ENCODE measurements around the gene EVI5. TPM values are rescaled to one million over a fixed set of nuclear protein-coding genes. Genes with fewer than 3 reads are reported as not detected.
"Not testable (repeated sequence)": the region's sequence is repeated elsewhere in the genome, so short reads cannot be mapped to it uniquely, and the experiment has no call there.

Gene EVI5
- polyA plus RNA-seq, 1 donor from 2014 or later = 8.5 TPM

- Histone ChIP-seq H4K20me1 (ENCODE audit: insufficient read depth) (no peaks in the 10 kb centered on the region), H3K4me3 (ENCODE audit: low read length) (no peak overlapping the region), H3F3A (ENCODE audit: insufficient read depth, low read length, poor library complexity, severe bottlenecking) (no peaks in the 10 kb centered on the region), H3K4me2 (ENCODE audit: low read length) (no peak overlapping the region), H3K9me3 (ENCODE audit: low read length) (no peaks in the 10 kb centered on the region), H3K79me2 (replicated peaks; ENCODE audit: insufficient read depth, low read length) (no peaks in the 10 kb centered on the region), H2AFZ (ENCODE audit: low read depth, low read length) (no peak overlapping the region), H3K9ac (ENCODE audit: low read length) (no peak overlapping the region), H3K27ac (ENCODE audit: low read length) (no peak overlapping the region), H3K9me2 (ENCODE audit: insufficient read depth, low read length) (no peaks in the 10 kb centered on the region), H3K27me3 (ENCODE audit: insufficient read depth, low read depth, low read length) (no peaks in the 10 kb centered on the region), H3K36me3 (ENCODE audit: insufficient read depth, low read length) (no peaks in the 10 kb centered on the region)
- no peak for TF ChIP-seq EP300 (conservative IDR thresholded peaks at IDR 0.05; ENCODE audit: poor library complexity, severe bottlenecking)
- TF ChIP-seq RAD21 (conservative IDR thresholded peaks at IDR 0.05) = no peak
- no peak for TF ChIP-seq MXI1 (conservative IDR thresholded peaks at IDR 0.05; ENCODE audit: poor library complexity, severe bottlenecking)
- no peak for TF ChIP-seq POLR2AphosphoS5 (IDR thresholded peaks at IDR 0.05)
- TF ChIP-seq EZH2 (IDR thresholded peaks at IDR 0.05; ENCODE audit: borderline replicate concordance, insufficient read depth, low read length, poor library complexity, severe bottlenecking) = no peak
- TF ChIP-seq, protein P1, sequence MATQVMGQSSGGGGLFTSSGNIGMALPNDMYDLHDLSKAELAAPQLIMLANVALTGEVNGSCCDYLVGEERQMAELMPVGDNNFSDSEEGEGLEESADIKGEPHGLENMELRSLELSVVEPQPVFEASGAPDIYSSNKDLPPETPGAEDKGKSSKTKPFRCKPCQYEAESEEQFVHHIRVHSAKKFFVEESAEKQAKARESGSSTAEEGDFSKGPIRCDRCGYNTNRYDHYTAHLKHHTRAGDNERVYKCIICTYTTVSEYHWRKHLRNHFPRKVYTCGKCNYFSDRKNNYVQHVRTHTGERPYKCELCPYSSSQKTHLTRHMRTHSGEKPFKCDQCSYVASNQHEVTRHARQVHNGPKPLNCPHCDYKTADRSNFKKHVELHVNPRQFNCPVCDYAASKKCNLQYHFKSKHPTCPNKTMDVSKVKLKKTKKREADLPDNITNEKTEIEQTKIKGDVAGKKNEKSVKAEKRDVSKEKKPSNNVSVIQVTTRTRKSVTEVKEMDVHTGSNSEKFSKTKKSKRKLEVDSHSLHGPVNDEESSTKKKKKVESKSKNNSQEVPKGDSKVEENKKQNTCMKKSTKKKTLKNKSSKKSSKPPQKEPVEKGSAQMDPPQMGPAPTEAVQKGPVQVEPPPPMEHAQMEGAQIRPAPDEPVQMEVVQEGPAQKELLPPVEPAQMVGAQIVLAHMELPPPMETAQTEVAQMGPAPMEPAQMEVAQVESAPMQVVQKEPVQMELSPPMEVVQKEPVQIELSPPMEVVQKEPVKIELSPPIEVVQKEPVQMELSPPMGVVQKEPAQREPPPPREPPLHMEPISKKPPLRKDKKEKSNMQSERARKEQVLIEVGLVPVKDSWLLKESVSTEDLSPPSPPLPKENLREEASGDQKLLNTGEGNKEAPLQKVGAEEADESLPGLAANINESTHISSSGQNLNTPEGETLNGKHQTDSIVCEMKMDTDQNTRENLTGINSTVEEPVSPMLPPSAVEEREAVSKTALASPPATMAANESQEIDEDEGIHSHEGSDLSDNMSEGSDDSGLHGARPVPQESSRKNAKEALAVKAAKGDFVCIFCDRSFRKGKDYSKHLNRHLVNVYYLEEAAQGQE (IDR thresholded peaks at IDR 0.05; ENCODE audit: borderline replicate concordance) = no peak
- TF ChIP-seq TAF1 (IDR thresholded peaks at IDR 0.05; ENCODE audit: low read depth) = no peak
- TF ChIP-seq, protein P2, sequence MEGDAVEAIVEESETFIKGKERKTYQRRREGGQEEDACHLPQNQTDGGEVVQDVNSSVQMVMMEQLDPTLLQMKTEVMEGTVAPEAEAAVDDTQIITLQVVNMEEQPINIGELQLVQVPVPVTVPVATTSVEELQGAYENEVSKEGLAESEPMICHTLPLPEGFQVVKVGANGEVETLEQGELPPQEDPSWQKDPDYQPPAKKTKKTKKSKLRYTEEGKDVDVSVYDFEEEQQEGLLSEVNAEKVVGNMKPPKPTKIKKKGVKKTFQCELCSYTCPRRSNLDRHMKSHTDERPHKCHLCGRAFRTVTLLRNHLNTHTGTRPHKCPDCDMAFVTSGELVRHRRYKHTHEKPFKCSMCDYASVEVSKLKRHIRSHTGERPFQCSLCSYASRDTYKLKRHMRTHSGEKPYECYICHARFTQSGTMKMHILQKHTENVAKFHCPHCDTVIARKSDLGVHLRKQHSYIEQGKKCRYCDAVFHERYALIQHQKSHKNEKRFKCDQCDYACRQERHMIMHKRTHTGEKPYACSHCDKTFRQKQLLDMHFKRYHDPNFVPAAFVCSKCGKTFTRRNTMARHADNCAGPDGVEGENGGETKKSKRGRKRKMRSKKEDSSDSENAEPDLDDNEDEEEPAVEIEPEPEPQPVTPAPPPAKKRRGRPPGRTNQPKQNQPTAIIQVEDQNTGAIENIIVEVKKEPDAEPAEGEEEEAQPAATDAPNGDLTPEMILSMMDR (IDR thresholded peaks at IDR 0.05; ENCODE audit: poor library complexity, severe bottlenecking) = no peak
- no peak for TF ChIP-seq SMC3 (conservative IDR thresholded peaks at IDR 0.05; ENCODE audit: poor library complexity)
Observed at GRCh38 chr1:92653605-92654381, 131.1 kb downstream of the EVI5 start.

- not testable (repeated sequence) for H3K9me3 ChIP-seq (ENCODE audit: low read length); H3K27ac ChIP-seq (ENCODE audit: low read length); H3K4me2 ChIP-seq (ENCODE audit: low read length); H3K79me2 ChIP-seq (replicated peaks; ENCODE audit: insufficient read depth, low read length); H3K9me2 ChIP-seq (ENCODE audit: insufficient read depth, low read length); H3K9ac ChIP-seq (ENCODE audit: low read length); H4K20me1 ChIP-seq (ENCODE audit: insufficient read depth); H3F3A ChIP-seq (ENCODE audit: insufficient read depth, low read length, poor library complexity, severe bottlenecking); H3K36me3 ChIP-seq (ENCODE audit: insufficient read depth, low read length); H3K27me3 ChIP-seq (ENCODE audit: insufficient read depth, low read depth, low read length); H2AFZ ChIP-seq (ENCODE audit: low read depth, low read length); H3K4me3 ChIP-seq (ENCODE audit: low read length)
Observed at GRCh38 chr1:92640686-92641085, 144.2 kb downstream of the EVI5 start.
